Gastroesophageal sphincter (tissue), 4 donors: ENCODE data around the gene LRRC75A. TPM values are rescaled to one million over a fixed set of nuclear protein-coding genes. Genes with fewer than 3 reads are reported as not detected.
A peak's percentile ranks its signal among the peaks of the same experiment; 100 is the strongest.

Experiments
- ATAC-seq: fragments of 150-250 bp; one replicate; pipeline ENCODE4 v1.9.1; 2016; ENCODE audit warnings: mild to moderate bottlenecking, moderate library complexity
- H3K27ac ChIP-seq, 4 donors: fragments of 200-600 bp; sonication (generic) in 3 of 4; 1 replicate in 3 of 4; 2 replicates in 1 of 4; pipeline ENCODE4 v1.5.1; 2016 to 2019
- H3K27me3 ChIP-seq: fragments of 200-600 bp; sonication (generic); one replicate; pipeline ENCODE4 v1.5.1; 2019
- H3K36me3 ChIP-seq, 2 donors: fragments of 200-600 bp; sonication (generic); one replicate each; pipeline ENCODE4 v1.5.1; 2019; ENCODE audit warnings: control low read depth in 1 of 2
- H3K4me1 ChIP-seq, 3 donors: fragments of 200-600 bp; sonication (generic); 1 replicate in 2 of 3; 2 replicates in 1 of 3; pipeline ENCODE4 v1.5.1; 2016 to 2019; ENCODE audit warnings: control low read depth in 2 of 3
- H3K4me3 ChIP-seq, 2 donors: fragments of 200-600 bp; sonication (generic); one replicate each; pipeline ENCODE4 v1.5.1; 2019; ENCODE audit warnings: mild to moderate bottlenecking in 1 of 2, moderate library complexity in 1 of 2
- H3K9me3 ChIP-seq, 3 donors: fragments of 200-600 bp; sonication (generic); one replicate each; pipeline ENCODE4 v1.5.1; 2017 to 2019; ENCODE audit warnings: control low read depth in 2 of 3
- CTCF ChIP-seq, 4 experiments: fragments of 200-600 bp in 2 of 4; fragments of 450-650 bp in 2 of 4; sonication (generic) in 1 of 4; IDR thresholded peaks; one replicate each; pipeline ENCODE4 v1.5.1; 2017 to 2019; ENCODE audit warnings: antibody characterized with exemption in 4 of 4, mild to moderate bottlenecking in 2 of 4, moderate library complexity in 2 of 4
- EP300 ChIP-seq: sonication (generic); formaldehyde crosslinking; IDR thresholded peaks from one replicate; pipeline ENCODE4 v1.6.1; 2017; ENCODE audit warnings: antibody characterized with exemption, mild to moderate bottlenecking
- POLR2A ChIP-seq, 2 donors: fragments of 450-650 bp; IDR thresholded peaks; one replicate each; pipeline ENCODE4 v1.6.1; 2017; ENCODE audit warnings: antibody characterized with exemption in 2 of 2, mild to moderate bottlenecking in 2 of 2, moderate library complexity in 1 of 2
- POLR2AphosphoS5 ChIP-seq: sonication (generic); formaldehyde crosslinking; IDR thresholded peaks from one replicate; pipeline ENCODE4 v1.6.1; 2017; ENCODE audit warnings: antibody characterized with exemption
- WGBS, 2 donors: methylation state at CpG; one replicate each; pipeline ENCODE4 v1.1.5; 2018; ENCODE audit warnings: low coverage in 1 of 2; 5-methylcytosine and 5-hydroxymethylcytosine counted together
- total RNA-seq, 4 donors: library from RNA; depleted of rRNA; stranded (reverse); fragments of >200 nt; gene quantifications; one replicate each; pipeline ENCODE4 v1.1.0, GENCODE V29; 2016

LRRC75A gene
- total RNA-seq, 4 donors from 2014 or later = 0.94 to 4.0 (median 2.3) TPM

- Histone ChIP-seq H3K27ac (peak overlapping the region in 3 of 4 donors; percentile 68 to 84 (median 80)), H3K36me3 (peaks cover 0 to 26% of the 10 kb centered on the region in 2 donors), H3K9me3 (no peaks in the 10 kb centered on the region), H3K4me1 (peaks cover 0 to 49% (median 11%) of the 10 kb centered on the region in 3 donors), H3K27me3 (peaks cover 9% of the 10 kb centered on the region), H3K4me3 (no peak overlapping the region)
- WGBS, 2 donors = 57% methylated on average over 1 of the region's 10 CpGs; no CpG with 5 or more reads in 1 of the 2 donors
- ATAC-seq = no peak
- TF ChIP-seq POLR2AphosphoS5 = no peak
- TF ChIP-seq POLR2A (IDR thresholded peaks at IDR 0.05) = no peak
- no peak for TF ChIP-seq CTCF (IDR thresholded peaks at IDR 0.05)
- TF ChIP-seq EP300 = no peak
Measured at GRCh38 chr17:16419929-16420271, 72.1 kb downstream of the LRRC75A start.

GRCh38 chr17:16419074-16419928, 72.7 kb downstream of the LRRC75A start:
- no peak overlapping the region for H3K4me3 ChIP-seq
- TF ChIP-seq CTCF (IDR thresholded peaks at IDR 0.05) (no peak), POLR2A (IDR thresholded peaks at IDR 0.05) (no peak), EP300 (no peak), POLR2AphosphoS5 (no peak)
- peaks cover 0 to 26% of the 10 kb centered on the region in 2 donors for H3K36me3 ChIP-seq
- H3K27ac ChIP-seq = peak overlapping the region in 3 of 4 donors; percentile 68 to 84 (median 80)
- ATAC-seq = peak; percentile 65
- no peaks in the 10 kb centered on the region for H3K9me3 ChIP-seq
- peaks cover 0 to 52% (median 11%) of the 10 kb centered on the region in 3 donors for H3K4me1 ChIP-seq
- WGBS, 2 donors = 36% methylated on average over 6 of the region's 8 CpGs; no CpG with 5 or more reads in 1 of the 2 donors
- H3K27me3 ChIP-seq = peaks cover 9% of the 10 kb centered on the region

GRCh38 chr17:16418685-16419068, 73.3 kb downstream of the LRRC75A start:
- H3K4me3 ChIP-seq = no peak overlapping the region
- H3K27me3 ChIP-seq = peaks cover 9% of the 10 kb centered on the region
- no peaks in the 10 kb centered on the region for H3K9me3 ChIP-seq
- ATAC-seq = no peak
- TF ChIP-seq POLR2A (IDR thresholded peaks at IDR 0.05) (no peak), CTCF (IDR thresholded peaks at IDR 0.05) (no peak), POLR2AphosphoS5 (no peak), EP300 (no peak)
- H3K36me3 ChIP-seq = peaks cover 0 to 24% of the 10 kb centered on the region in 2 donors
- 17 to 40% methylated on average over 1 of the region's 2 CpGs for WGBS, 2 donors
- peak overlapping the region in 3 of 4 donors; percentile 68 to 84 (median 80) for H3K27ac ChIP-seq
- H3K4me1 ChIP-seq = peaks cover 0 to 52% (median 11%) of the 10 kb centered on the region in 3 donors

- no peaks in the 10 kb centered on the region for H3K9me3 ChIP-seq
- TF ChIP-seq POLR2AphosphoS5 (no peak), CTCF (IDR thresholded peaks at IDR 0.05) (no peak), POLR2A (IDR thresholded peaks at IDR 0.05) (no peak), EP300 (no peak)
- 33 to 79% methylated on average over 1 to 3 of the region's 7 CpGs for WGBS, 2 donors
- no peak overlapping the region for H3K4me3 ChIP-seq
- H3K27ac ChIP-seq = peak overlapping the region in 3 of 4 donors; percentile 68 to 84 (median 80)
- no peak for ATAC-seq
- peaks cover 9% of the 10 kb centered on the region for H3K27me3 ChIP-seq
- peaks cover 0 to 52% (median 11%) of the 10 kb centered on the region in 3 donors for H3K4me1 ChIP-seq
- peaks cover 0 to 18% of the 10 kb centered on the region in 2 donors for H3K36me3 ChIP-seq
Measured at GRCh38 chr17:16417896-16418684, 73.9 kb downstream of the LRRC75A start.
